Calu3 (cell line): Measurements from ENCODE around the gene SPDEF. TPM values are rescaled to one million over a fixed set of nuclear protein-coding genes. Genes with fewer than 3 reads are reported as not detected.
A peak's percentile ranks its signal among the peaks of the same experiment; 100 is the strongest.

Source experiments
- BruUV-seq: library from RNA; stranded (reverse); fragments of 400-500 nt; replicated peaks from 2 replicates; lab custom pipeline; 2021; lab: Mats Ljungman, UMichigan
- CTCF ChIA-PET: fragments of 300-600 bp; sonication (Branson Sonifier 250); formaldehyde crosslinking; loops from one replicate; lab custom pipeline; 2022; ENCODE audit warnings: antibody characterized with exemption; lab: Charles Lee
- DNase-seq: peaks from one replicate; pipeline ENCODE4 v3.0.0; 2022
- H3K27ac Mint-ChIP-seq: one replicate; pipeline ENCODE4 v1.8.0; 2022; ENCODE audit warnings: mixed read lengths; ENCODE audit not compliant: unreplicated experiment
- H3K27me3 Mint-ChIP-seq: one replicate; pipeline ENCODE4 v1.8.0; 2022; ENCODE audit warnings: mixed read lengths; ENCODE audit not compliant: unreplicated experiment
- H3K36me3 Mint-ChIP-seq: one replicate; pipeline ENCODE4 v1.8.0; 2022; ENCODE audit warnings: mild to moderate bottlenecking, moderate library complexity, mixed read lengths; ENCODE audit not compliant: insufficient read depth, unreplicated experiment
- H3K4me1 Mint-ChIP-seq: one replicate; pipeline ENCODE4 v1.8.0; 2022; ENCODE audit warnings: mild to moderate bottlenecking, low read depth, mixed read lengths; ENCODE audit not compliant: unreplicated experiment
- H3K4me3 Mint-ChIP-seq: one replicate; pipeline ENCODE4 v1.8.0; 2022; ENCODE audit warnings: mild to moderate bottlenecking, low read depth, moderate library complexity, mixed read lengths; ENCODE audit not compliant: unreplicated experiment
- H3K9me3 Mint-ChIP-seq: one replicate; pipeline ENCODE4 v1.8.0; 2022; ENCODE audit warnings: low read depth, mixed read lengths; ENCODE audit not compliant: unreplicated experiment
- intact Hi-C: fragments of 100-400 bp; cut with micrococcal nuclease; formaldehyde crosslinking; loops from one replicate; pipeline ENCODE4 v1.10.0; 2022; ENCODE audit not compliant: unreplicated experiment
- total RNA-seq: library from RNA; stranded (reverse); gene quantifications from 2 replicates; pipeline ENCODE4 v1.2.3, GENCODE V29; 2022
- TF ChIP-seq, protein P1 (sequence below): fragments of 200-600 bp; IDR thresholded peaks from one replicate; pipeline ENCODE4 v1.8.0; 2022; ENCODE audit warnings: antibody characterized with exemption; ENCODE audit not compliant: unreplicated experiment

The SPDEF gene
- total RNA-seq, 1 experiment from 2014 or later, result 7.9 TPM

DNA sequence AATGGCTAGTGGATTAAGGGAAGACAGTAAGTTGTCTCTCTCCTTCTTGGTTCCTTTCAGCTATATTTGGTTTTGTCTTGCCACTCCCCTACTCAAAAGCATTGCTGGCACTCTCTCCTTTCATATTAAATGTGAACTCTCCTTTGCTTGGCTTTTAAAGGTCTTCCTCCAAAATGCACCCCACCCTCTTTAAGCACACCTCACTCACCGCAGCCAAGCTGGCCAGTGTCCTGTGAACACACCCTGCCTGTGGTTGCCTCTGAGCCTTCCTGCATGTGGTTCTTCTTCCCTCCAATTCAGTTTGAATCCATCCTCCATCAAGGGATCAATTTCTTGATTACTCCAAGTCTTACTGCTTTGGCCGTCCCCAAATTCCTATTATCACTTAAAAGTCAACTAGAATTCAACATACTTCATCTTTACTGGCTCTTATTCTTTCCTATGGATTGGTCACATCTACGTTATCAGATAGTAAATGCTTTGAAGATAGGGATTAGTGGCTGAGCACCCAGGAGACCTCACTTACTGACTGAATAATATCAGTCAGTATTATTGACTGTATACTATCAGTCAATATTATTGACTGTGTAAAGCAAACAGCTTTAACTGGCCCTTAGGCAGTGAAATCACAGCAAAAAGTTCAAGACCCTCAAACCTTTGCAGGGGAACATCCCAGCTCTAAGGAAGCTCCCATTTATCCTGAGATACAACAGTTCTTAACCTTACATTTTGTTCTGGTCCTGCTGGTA is 41.6 kb upstream of the SPDEF start:
- intact Hi-C loops, result no loop called here
- DNase-seq, result no peak
- Mint-ChIP-seq H3K27me3 (no peaks in the 10 kb centered on the region), H3K36me3 (peaks cover 5% of the 10 kb centered on the region), H3K4me1 (peaks cover 39% of the 10 kb centered on the region), H3K27ac (no peak overlapping the region), H3K4me3 (no peak overlapping the region), H3K9me3 (no peaks in the 10 kb centered on the region)
- CTCF ChIA-PET, result interaction anchor here (1.0 to 1.4 kb wide), 2 partner anchors 12 to 68 kb away, joined by 3 to 7 read pairs; no protein-coding TSS in a partner anchor
- BruUV-seq, result no TSS peak
- TF ChIP-seq, protein P1, sequence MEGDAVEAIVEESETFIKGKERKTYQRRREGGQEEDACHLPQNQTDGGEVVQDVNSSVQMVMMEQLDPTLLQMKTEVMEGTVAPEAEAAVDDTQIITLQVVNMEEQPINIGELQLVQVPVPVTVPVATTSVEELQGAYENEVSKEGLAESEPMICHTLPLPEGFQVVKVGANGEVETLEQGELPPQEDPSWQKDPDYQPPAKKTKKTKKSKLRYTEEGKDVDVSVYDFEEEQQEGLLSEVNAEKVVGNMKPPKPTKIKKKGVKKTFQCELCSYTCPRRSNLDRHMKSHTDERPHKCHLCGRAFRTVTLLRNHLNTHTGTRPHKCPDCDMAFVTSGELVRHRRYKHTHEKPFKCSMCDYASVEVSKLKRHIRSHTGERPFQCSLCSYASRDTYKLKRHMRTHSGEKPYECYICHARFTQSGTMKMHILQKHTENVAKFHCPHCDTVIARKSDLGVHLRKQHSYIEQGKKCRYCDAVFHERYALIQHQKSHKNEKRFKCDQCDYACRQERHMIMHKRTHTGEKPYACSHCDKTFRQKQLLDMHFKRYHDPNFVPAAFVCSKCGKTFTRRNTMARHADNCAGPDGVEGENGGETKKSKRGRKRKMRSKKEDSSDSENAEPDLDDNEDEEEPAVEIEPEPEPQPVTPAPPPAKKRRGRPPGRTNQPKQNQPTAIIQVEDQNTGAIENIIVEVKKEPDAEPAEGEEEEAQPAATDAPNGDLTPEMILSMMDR, result no peak

DNA sequence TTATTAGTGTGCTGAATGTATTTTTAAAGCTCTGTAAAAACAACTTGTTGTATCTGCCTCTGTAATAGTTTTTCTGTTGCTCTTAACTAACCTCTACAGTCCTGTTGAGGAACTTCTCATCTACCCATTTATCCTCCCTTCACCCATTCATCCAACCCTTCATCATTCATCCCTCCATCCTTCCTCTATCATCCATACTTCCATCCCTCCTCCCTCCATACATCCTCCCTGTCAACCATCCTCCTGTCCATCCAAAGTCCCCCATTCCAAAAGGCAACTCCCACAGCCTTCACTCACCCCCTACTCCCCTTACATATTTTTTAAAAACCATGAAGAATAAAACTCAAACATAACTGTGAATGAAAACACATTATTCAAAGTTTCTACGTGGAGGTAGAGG is 40.7 kb upstream of the SPDEF start:
- H3K27ac Mint-ChIP-seq, result no peak overlapping the region
- peaks cover 32% of the 10 kb centered on the region for H3K4me1 Mint-ChIP-seq
- TF ChIP-seq, protein P1, result no peak
- DNase-seq, result no peak
- CTCF ChIA-PET, result interaction anchor here (0.6 to 1.4 kb wide), 3 partner anchors 10 to 67 kb away, joined by 3 to 7 read pairs (median 3); no protein-coding TSS in a partner anchor
- intact Hi-C loops, result no loop called here
- H3K4me3 Mint-ChIP-seq, result no peak overlapping the region
- H3K36me3 Mint-ChIP-seq, result peaks cover 9% of the 10 kb centered on the region
- no peaks in the 10 kb centered on the region for H3K27me3 Mint-ChIP-seq
- H3K9me3 Mint-ChIP-seq, result no peaks in the 10 kb centered on the region
- no TSS peak for BruUV-seq

DNA sequence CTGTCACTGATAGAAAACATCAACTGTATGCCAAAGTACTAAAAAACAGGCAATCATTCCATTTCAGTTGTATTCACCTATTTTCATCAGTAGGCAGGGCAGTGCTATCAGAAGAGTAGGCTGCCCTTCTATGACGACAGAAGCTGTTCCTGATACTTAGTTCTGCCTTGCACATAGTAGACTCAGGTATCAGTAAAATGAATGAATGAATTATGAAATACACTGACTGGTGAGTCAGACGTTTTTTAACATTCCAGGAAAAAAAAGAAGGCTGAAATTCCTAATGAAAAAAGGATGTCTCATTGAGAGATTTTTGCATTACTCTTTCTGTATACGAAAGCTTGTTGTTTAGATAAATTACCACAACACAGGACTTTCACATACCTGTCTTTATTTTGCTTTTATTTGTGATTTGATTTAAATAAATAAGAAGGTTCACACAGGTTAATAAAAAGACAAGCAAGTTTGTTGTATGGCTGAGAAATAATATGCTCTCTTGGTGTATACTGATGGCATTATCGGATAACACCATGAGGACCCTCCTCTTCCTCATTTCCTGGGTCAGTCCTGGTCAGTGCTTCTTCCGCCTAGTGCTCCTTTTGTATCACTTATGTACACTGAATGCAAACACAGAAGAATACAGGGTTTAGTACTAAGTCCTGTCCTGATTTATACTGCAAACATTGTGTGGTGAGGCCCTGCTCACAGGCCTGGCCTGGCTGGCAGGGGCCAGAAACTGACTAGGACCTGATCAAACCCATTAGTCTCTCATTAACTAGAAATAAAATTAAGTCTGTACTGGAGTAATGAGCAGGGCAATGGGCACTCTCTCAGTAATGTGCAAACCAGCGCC is 39.4 kb upstream of the SPDEF start:
- intact Hi-C loops, result no loop called here
- TF ChIP-seq, protein P1, result no peak
- no peak overlapping the region for H3K4me3 Mint-ChIP-seq
- CTCF ChIA-PET, result interaction anchor here (1.2 kb wide), 1 partner anchor 84 kb away, joined by 11 read pairs; no protein-coding TSS in a partner anchor
- peaks cover 10% of the 10 kb centered on the region for H3K36me3 Mint-ChIP-seq
- no TSS peak for BruUV-seq
- H3K4me1 Mint-ChIP-seq, result peaks cover 32% of the 10 kb centered on the region
- H3K27ac Mint-ChIP-seq, result no peak overlapping the region
- no peak for DNase-seq
- no peaks in the 10 kb centered on the region for H3K9me3 Mint-ChIP-seq
- H3K27me3 Mint-ChIP-seq, result no peaks in the 10 kb centered on the region

DNA sequence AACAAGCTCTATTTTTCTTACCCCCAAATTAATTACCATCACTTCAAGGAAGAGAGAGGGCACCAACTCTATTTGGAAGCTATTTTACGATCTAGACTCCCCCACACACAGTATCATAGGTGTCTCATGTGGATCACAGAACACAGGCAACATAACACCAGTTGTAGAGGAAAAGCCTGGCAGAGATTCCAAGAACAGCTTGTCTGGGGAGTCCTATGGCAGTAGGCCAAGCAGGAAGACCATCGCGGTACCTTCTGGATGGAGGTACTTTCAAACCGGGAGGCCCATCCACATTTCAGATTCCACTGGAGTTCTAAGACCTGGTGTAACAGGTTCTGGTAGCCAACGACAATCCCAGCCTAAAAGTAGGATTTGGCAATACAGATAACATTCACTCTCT is 37.6 kb upstream of the SPDEF start:
- no peaks in the 10 kb centered on the region for H3K9me3 Mint-ChIP-seq
- H3K4me3 Mint-ChIP-seq, result no peak overlapping the region
- H3K27me3 Mint-ChIP-seq, result no peaks in the 10 kb centered on the region
- no peak overlapping the region for H3K27ac Mint-ChIP-seq
- peak; percentile 53 for DNase-seq
- no TSS peak for BruUV-seq
- TF ChIP-seq, protein P1, result no peak
- intact Hi-C loops, result no loop called here
- peaks cover 23% of the 10 kb centered on the region for H3K4me1 Mint-ChIP-seq
- CTCF ChIA-PET, result interaction anchor here (1.1 to 1.6 kb wide), 2 partner anchors 9 to 16 kb away, joined by 3 to 7 read pairs; no protein-coding TSS in a partner anchor
- peaks cover 20% of the 10 kb centered on the region for H3K36me3 Mint-ChIP-seq
